Measurements from ENCODE around the gene UTP11. TPM values are rescaled to one million over a fixed set of nuclear protein-coding genes. Genes with fewer than 3 reads are reported as not detected.

UTP11 gene
- total RNA-seq, 1 donor from 2014 or later = 26.4 TPM

GRCh38 chr1:38068220-38068979, 55.9 kb downstream of the UTP11 start:
- Mint-ChIP-seq H3K27ac (ENCODE audit: unreplicated experiment) (no peak overlapping the region), H3K27me3 (ENCODE audit: low read depth) (peaks cover 8% of the 10 kb centered on the region), H3K4me1 (ENCODE audit: low read depth) (peaks cover 12% of the 10 kb centered on the region), H3K4me3 (ENCODE audit: unreplicated experiment) (no peak overlapping the region), H3K36me3 (ENCODE audit: low read depth) (no peaks in the 10 kb centered on the region), H3K9me3 (ENCODE audit: low read depth) (no peaks in the 10 kb centered on the region)
- DNase-seq (ENCODE audit: low spot score) = no peak
- TF ChIP-seq CTCF (IDR thresholded peaks at IDR 0.05) = no peak

GRCh38 chr1:38068980-38069340, 56.4 kb downstream of the UTP11 start:
- DNase-seq (ENCODE audit: low spot score) = no peak
- Mint-ChIP-seq H3K36me3 (ENCODE audit: low read depth) (no peaks in the 10 kb centered on the region), H3K9me3 (ENCODE audit: low read depth) (no peaks in the 10 kb centered on the region), H3K4me3 (ENCODE audit: unreplicated experiment) (no peak overlapping the region), H3K27me3 (ENCODE audit: low read depth) (peaks cover 8% of the 10 kb centered on the region), H3K27ac (ENCODE audit: unreplicated experiment) (no peak overlapping the region), H3K4me1 (ENCODE audit: low read depth) (peaks cover 15% of the 10 kb centered on the region)
- no peak for TF ChIP-seq CTCF (IDR thresholded peaks at IDR 0.05)

- H3K27ac Mint-ChIP-seq (ENCODE audit: unreplicated experiment) = no peak overlapping the region
- H3K4me1 Mint-ChIP-seq (ENCODE audit: low read depth) = peaks cover 18% of the 10 kb centered on the region
Observed at GRCh38 chr1:38071312-38072256, 59.0 kb downstream of the UTP11 start.

GRCh38 chr1:38072858-38073257, 60.3 kb downstream of the UTP11 start:
- no peak for DNase-seq (ENCODE audit: low spot score)
- H3K4me1 Mint-ChIP-seq (ENCODE audit: low read depth) = peaks cover 18% of the 10 kb centered on the region
- H3K27ac Mint-ChIP-seq (ENCODE audit: unreplicated experiment) = no peak overlapping the region
- no peak for TF ChIP-seq CTCF (IDR thresholded peaks at IDR 0.05)
- no peaks in the 10 kb centered on the region for H3K36me3 Mint-ChIP-seq (ENCODE audit: low read depth)
- no peaks in the 10 kb centered on the region for H3K9me3 Mint-ChIP-seq (ENCODE audit: low read depth)
- no peak overlapping the region for H3K4me3 Mint-ChIP-seq (ENCODE audit: unreplicated experiment)
- H3K27me3 Mint-ChIP-seq (ENCODE audit: low read depth) = peaks cover 8% of the 10 kb centered on the region

More at GRCh38 chr1:38071312-38072256, 59.0 kb downstream of the UTP11 start:
- TF ChIP-seq CTCF (IDR thresholded peaks at IDR 0.05) = peak; percentile 62
- Mint-ChIP-seq H3K4me3 (ENCODE audit: unreplicated experiment) (no peak overlapping the region), H3K36me3 (ENCODE audit: low read depth) (no peaks in the 10 kb centered on the region), H3K9me3 (ENCODE audit: low read depth) (no peaks in the 10 kb centered on the region), H3K27me3 (ENCODE audit: low read depth) (peaks cover 8% of the 10 kb centered on the region)
- no peak for DNase-seq (ENCODE audit: low spot score)

- Mint-ChIP-seq H3K36me3 (ENCODE audit: low read depth) (no peaks in the 10 kb centered on the region), H3K9me3 (ENCODE audit: low read depth) (no peaks in the 10 kb centered on the region), H3K4me3 (ENCODE audit: unreplicated experiment) (no peak overlapping the region), H3K27ac (ENCODE audit: unreplicated experiment) (peak overlapping the region; percentile 29), H3K4me1 (ENCODE audit: low read depth) (peaks cover 18% of the 10 kb centered on the region), H3K27me3 (ENCODE audit: low read depth) (peaks cover 8% of the 10 kb centered on the region)
- no peak for TF ChIP-seq CTCF (IDR thresholded peaks at IDR 0.05)
- DNase-seq (ENCODE audit: low spot score) = no peak
Observed at GRCh38 chr1:38073534-38074301, 61.2 kb downstream of the UTP11 start.
